Colonic mucosa (tissue), 4 donors: Measurements from ENCODE around the gene TRIM33. TPM values are rescaled to one million over a fixed set of nuclear protein-coding genes. Genes with fewer than 3 reads are reported as not detected.

Experiments used
- DNase-seq: peaks from one replicate; pipeline ENCODE4 v3.0.0-alpha.2; 2020
- H3K27ac ChIP-seq: fragments of 200-600 bp; one replicate; pipeline ENCODE4 v1.8.0; 2021
- H3K27me3 ChIP-seq: fragments of 200-600 bp; one replicate; pipeline ENCODE4 v1.8.0; 2021
- H3K36me3 ChIP-seq: fragments of 200-600 bp; one replicate; pipeline ENCODE4 v1.8.0; 2021
- H3K4me1 ChIP-seq: fragments of 200-600 bp; one replicate; pipeline ENCODE4 v1.8.0; 2021; ENCODE audit warnings: mild to moderate bottlenecking
- H3K4me3 ChIP-seq: fragments of 200-600 bp; one replicate; pipeline ENCODE4 v1.8.0; 2021
- H3K9ac ChIP-seq, 2 donors: one replicate each; pipeline ENCODE4 v1.7.0; 2013; ENCODE audit warnings: control low read depth in 2 of 2, low read depth in 2 of 2, low read length in 2 of 2
- H3K9me3 ChIP-seq: fragments of 200-600 bp; one replicate; pipeline ENCODE4 v1.8.0; 2021
- intact Hi-C: fragments of 100-400 bp; cut with DNase I; formaldehyde crosslinking; loops from one replicate; pipeline ENCODE4 v1.14.1; 2022
- total RNA-seq, 2 donors: library from RNA; stranded (reverse); fragmentation: NEBNext Ultra II Directional in 1 of 2; extraction: Animal tissue kit (Norgen Biotek cat#: 25700) in 1 of 2; gene quantifications; one replicate each; pipeline ENCODE4 v1.2.1, GENCODE V29; 2021
- TF ChIP-seq, protein P1 (sequence below): fragments of 200-600 bp; IDR thresholded peaks from one replicate; pipeline ENCODE4 v1.8.0; 2022; ENCODE audit warnings: antibody characterized with exemption, mild to moderate bottlenecking
- donor health status: healthy.
- donor health status: DM: no; HTN: no; CAD: no.
- donor health status: DM: no; HTN: no; CAD: no.

Gene TRIM33
- total RNA-seq, 2 donors from 2014 or later = 26.7 to 29.2 TPM

- Histone ChIP-seq H3K27ac (no peak overlapping the region), H3K4me1 (peaks cover 7% of the 10 kb centered on the region), H3K27me3 (no peaks in the 10 kb centered on the region), H3K36me3 (no peaks in the 10 kb centered on the region), H3K9me3 (no peaks in the 10 kb centered on the region), H3K9ac (no peak overlapping the region), H3K4me3 (no peak overlapping the region)
- intact Hi-C loops = no loop called here
- DNase-seq = no peak
- TF ChIP-seq, protein P1, sequence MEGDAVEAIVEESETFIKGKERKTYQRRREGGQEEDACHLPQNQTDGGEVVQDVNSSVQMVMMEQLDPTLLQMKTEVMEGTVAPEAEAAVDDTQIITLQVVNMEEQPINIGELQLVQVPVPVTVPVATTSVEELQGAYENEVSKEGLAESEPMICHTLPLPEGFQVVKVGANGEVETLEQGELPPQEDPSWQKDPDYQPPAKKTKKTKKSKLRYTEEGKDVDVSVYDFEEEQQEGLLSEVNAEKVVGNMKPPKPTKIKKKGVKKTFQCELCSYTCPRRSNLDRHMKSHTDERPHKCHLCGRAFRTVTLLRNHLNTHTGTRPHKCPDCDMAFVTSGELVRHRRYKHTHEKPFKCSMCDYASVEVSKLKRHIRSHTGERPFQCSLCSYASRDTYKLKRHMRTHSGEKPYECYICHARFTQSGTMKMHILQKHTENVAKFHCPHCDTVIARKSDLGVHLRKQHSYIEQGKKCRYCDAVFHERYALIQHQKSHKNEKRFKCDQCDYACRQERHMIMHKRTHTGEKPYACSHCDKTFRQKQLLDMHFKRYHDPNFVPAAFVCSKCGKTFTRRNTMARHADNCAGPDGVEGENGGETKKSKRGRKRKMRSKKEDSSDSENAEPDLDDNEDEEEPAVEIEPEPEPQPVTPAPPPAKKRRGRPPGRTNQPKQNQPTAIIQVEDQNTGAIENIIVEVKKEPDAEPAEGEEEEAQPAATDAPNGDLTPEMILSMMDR = no peak
Measured at GRCh38 chr1:114503916-114504422, 7.0 kb downstream of the TRIM33 start.

DNA sequence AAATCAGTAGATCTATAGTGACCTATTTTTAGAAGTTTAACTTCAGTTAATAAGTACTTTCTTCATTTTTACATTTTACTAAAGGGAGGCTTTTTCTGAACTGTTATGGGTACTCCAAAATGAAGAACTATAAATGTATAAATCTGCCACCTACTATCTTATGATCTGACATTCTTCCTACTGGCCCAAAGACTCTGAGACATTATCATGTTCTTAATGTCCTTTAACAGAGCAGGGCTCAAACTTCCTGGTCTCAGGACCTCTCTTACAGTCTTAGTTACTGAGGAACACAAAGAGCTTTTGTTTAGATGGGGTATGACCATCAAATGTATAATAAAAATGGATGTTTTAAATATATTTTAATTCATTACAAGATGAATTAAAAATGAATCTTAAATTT lies 8.9 kb downstream of the TRIM33 start:
- TF ChIP-seq, protein P1 = no peak
- H3K27me3 ChIP-seq = no peaks in the 10 kb centered on the region
- H3K4me1 ChIP-seq = peaks cover 3% of the 10 kb centered on the region
- no peaks in the 10 kb centered on the region for H3K9me3 ChIP-seq
- H3K36me3 ChIP-seq = no peaks in the 10 kb centered on the region
- no peak overlapping the region for H3K27ac ChIP-seq
- no peak overlapping the region for H3K9ac ChIP-seq
- intact Hi-C loops = no loop called here
- no peak overlapping the region for H3K4me3 ChIP-seq
- DNase-seq = no peak

DNA sequence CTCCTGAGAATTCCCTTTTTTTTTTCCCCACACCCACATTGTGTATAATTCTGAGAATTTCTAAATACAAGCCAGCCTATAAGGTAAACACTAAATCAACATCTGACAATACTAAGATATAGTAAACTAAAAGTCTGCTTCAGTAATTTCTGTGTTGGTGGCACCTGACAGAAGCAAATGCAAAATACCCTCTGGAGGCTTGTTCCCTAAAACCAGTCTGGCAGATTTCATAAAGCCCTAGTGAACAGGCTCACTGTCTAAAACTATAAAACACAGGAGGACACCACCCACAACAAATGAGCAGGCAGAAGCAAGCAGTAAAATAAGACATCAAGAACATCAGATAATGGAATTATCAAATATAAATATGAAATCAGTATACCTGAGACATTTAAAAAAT lies 11.5 kb downstream of the TRIM33 start:
- Histone ChIP-seq H3K9me3 (no peaks in the 10 kb centered on the region), H3K4me3 (no peak overlapping the region), H3K27ac (no peak overlapping the region), H3K27me3 (no peaks in the 10 kb centered on the region), H3K9ac (no peak overlapping the region), H3K36me3 (no peaks in the 10 kb centered on the region), H3K4me1 (no peaks in the 10 kb centered on the region)
- intact Hi-C loops = no loop called here
- no peak for DNase-seq
- TF ChIP-seq, protein P1 = no peak

- Histone ChIP-seq H3K36me3 (no peaks in the 10 kb centered on the region), H3K27ac (no peak overlapping the region), H3K27me3 (no peaks in the 10 kb centered on the region), H3K9me3 (no peaks in the 10 kb centered on the region), H3K4me1 (no peaks in the 10 kb centered on the region), H3K9ac (no peak overlapping the region), H3K4me3 (no peak overlapping the region)
- TF ChIP-seq, protein P1 = no peak
- intact Hi-C loops = no loop called here
- DNase-seq = no peak
Measured at GRCh38 chr1:114496089-114496488, 14.9 kb downstream of the TRIM33 start.

DNA sequence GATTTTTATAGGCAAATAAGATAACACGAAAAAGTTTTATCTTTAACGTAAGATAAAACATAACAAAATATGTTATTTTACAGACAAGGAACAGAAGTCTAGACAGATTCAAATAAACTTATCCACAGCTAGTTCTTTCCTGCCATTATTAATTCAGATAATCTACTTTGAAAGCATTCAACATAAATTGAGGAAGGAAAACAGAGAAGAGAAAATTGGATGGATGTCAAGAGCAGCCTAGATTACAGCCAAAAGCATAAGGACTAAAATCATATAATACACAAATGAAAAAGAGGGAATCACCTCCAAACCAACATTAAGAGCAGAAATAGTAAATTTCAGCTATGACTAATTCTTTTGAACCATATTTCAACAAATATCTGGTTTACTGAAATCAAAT lies 15.5 kb downstream of the TRIM33 start:
- Histone ChIP-seq H3K9ac (no peak overlapping the region), H3K27ac (no peak overlapping the region), H3K4me3 (no peak overlapping the region), H3K27me3 (no peaks in the 10 kb centered on the region), H3K4me1 (peaks cover under 1% of the 10 kb centered on the region), H3K36me3 (no peaks in the 10 kb centered on the region), H3K9me3 (no peaks in the 10 kb centered on the region)
- intact Hi-C loops = no loop called here
- DNase-seq = no peak
- TF ChIP-seq, protein P1 = no peak
